ENCODE measurements around the gene INPP5D. TPM values are rescaled to one million over a fixed set of nuclear protein-coding genes. Genes with fewer than 3 reads are reported as not detected.

INPP5D gene
- total RNA-seq, 1 experiment from 2014 or later: 0.74 TPM

DNA sequence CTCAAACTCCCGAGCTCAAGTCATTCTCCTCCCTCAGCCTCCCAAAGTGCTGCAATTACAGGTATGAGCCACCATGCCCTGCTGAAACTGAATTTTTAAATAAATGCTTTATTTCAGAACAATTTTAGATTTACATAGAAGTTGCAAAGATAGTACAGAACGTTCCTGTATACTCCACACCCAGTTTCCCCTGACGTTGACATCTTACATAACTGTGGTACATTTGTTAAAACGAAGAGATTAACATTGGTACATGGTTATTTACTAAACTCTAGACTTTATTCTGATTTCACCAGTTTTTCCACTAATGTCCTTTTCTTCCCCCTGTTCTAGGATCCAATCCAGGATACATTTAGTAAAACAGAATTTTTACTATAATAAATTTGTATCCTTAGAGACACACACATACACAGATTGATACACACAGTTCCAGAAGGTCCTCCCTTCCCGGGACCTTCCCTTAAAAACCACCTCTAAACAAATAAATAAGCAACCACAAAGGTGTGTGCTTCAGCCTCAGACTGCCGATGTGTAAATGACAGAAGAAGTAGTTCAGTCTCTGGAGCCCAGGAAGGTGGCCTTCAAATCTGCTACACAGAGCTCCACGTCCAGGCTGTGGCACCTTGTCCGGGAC, 20.8 kb upstream of the INPP5D start:
- POLR2A ChIA-PET (ENCODE audit: unreplicated experiment): no interaction called here
- H3K79me2 ChIP-seq (ENCODE audit: low read depth): no peaks in the 10 kb centered on the region
- no peak overlapping the region for H3K4me2 ChIP-seq
- H3K4me3 ChIP-seq: no peak overlapping the region
- no peak for DNase-seq
- H4K20me1 ChIP-seq (ENCODE audit: insufficient read depth): no peaks in the 10 kb centered on the region
- H3K27me3 ChIP-seq (ENCODE audit: insufficient read depth, low read depth): no peaks in the 10 kb centered on the region
- no peaks in the 10 kb centered on the region for H3K36me3 ChIP-seq (ENCODE audit: low read depth)
- no TSS peak for BruUV-seq (replicated peaks)
- H2AFZ ChIP-seq: no peak overlapping the region
- CTCF ChIA-PET: interaction anchor here (0.7 kb wide), 1 partner anchor 242 kb away, joined by 4 read pairs; no protein-coding TSS in a partner anchor
- TF ChIP-seq CTCF (conservative IDR thresholded peaks at IDR 0.05) (no peak), EZH2 (IDR thresholded peaks at IDR 0.05; ENCODE audit: low read depth) (no peak)
- peaks cover 17% of the 10 kb centered on the region for H3K9me3 ChIP-seq (ENCODE audit: insufficient read depth, low read depth)
- H3K4me1 ChIP-seq (replicated peaks; ENCODE audit: insufficient read depth): peaks cover 26% of the 10 kb centered on the region
- H3K9me2 ChIP-seq (ENCODE audit: insufficient read depth): no peaks in the 10 kb centered on the region
- H3F3A ChIP-seq (ENCODE audit: insufficient read depth, low read depth): peaks cover 40% of the 10 kb centered on the region
- H3K27ac ChIP-seq: no peak overlapping the region
- intact Hi-C loops (cut with micrococcal nuclease; ENCODE audit: unreplicated experiment): no loop called here

GRCh38 chr2:233039846-233040530, 20.2 kb upstream of the INPP5D start:
- peaks cover 33% of the 10 kb centered on the region for H3F3A ChIP-seq (ENCODE audit: insufficient read depth, low read depth)
- no peak for DNase-seq
- ChIA-PET CTCF (no interaction called here), POLR2A (ENCODE audit: unreplicated experiment) (no interaction called here)
- H4K20me1 ChIP-seq (ENCODE audit: insufficient read depth): no peaks in the 10 kb centered on the region
- H3K79me2 ChIP-seq (ENCODE audit: low read depth): no peaks in the 10 kb centered on the region
- H3K4me1 ChIP-seq (replicated peaks; ENCODE audit: insufficient read depth): peaks cover 19% of the 10 kb centered on the region
- H3K36me3 ChIP-seq (ENCODE audit: low read depth): no peaks in the 10 kb centered on the region
- H2AFZ ChIP-seq: no peak overlapping the region
- H3K27me3 ChIP-seq (ENCODE audit: insufficient read depth, low read depth): no peaks in the 10 kb centered on the region
- intact Hi-C loops (cut with micrococcal nuclease; ENCODE audit: unreplicated experiment): no loop called here
- BruUV-seq (replicated peaks): no TSS peak
- no peak overlapping the region for H3K27ac ChIP-seq
- H3K4me2 ChIP-seq: no peak overlapping the region
- peaks cover 17% of the 10 kb centered on the region for H3K9me3 ChIP-seq (ENCODE audit: insufficient read depth, low read depth)
- no peaks in the 10 kb centered on the region for H3K9me2 ChIP-seq (ENCODE audit: insufficient read depth)
- no peak overlapping the region for H3K4me3 ChIP-seq
- TF ChIP-seq CTCF (conservative IDR thresholded peaks at IDR 0.05): no peak
- TF ChIP-seq EZH2 (IDR thresholded peaks at IDR 0.05; ENCODE audit: low read depth): no peak

GRCh38 chr2:233040571-233040970, 19.6 kb upstream of the INPP5D start:
- H3K4me1 ChIP-seq (replicated peaks; ENCODE audit: insufficient read depth): peaks cover 13% of the 10 kb centered on the region; the same call in 1 of the 2 replicates
- intact Hi-C loops (cut with micrococcal nuclease; ENCODE audit: unreplicated experiment): no loop called here
- no peak overlapping the region for H3K4me3 ChIP-seq
- H3K9me3 ChIP-seq (ENCODE audit: insufficient read depth, low read depth): peaks cover 17% of the 10 kb centered on the region
- H3K36me3 ChIP-seq (ENCODE audit: low read depth): no peaks in the 10 kb centered on the region
- no peak overlapping the region for H3K27ac ChIP-seq
- ChIA-PET POLR2A (ENCODE audit: unreplicated experiment) (no interaction called here), CTCF (interaction anchor here (0.6 kb wide), 1 partner anchor 220 kb away, joined by 3 read pairs; no protein-coding TSS in a partner anchor)
- no peaks in the 10 kb centered on the region for H3K79me2 ChIP-seq (ENCODE audit: low read depth)
- H3F3A ChIP-seq (ENCODE audit: insufficient read depth, low read depth): peaks cover 28% of the 10 kb centered on the region
- no peak for DNase-seq
- TF ChIP-seq CTCF (conservative IDR thresholded peaks at IDR 0.05) (no peak), EZH2 (IDR thresholded peaks at IDR 0.05; ENCODE audit: low read depth) (no peak)
- no peak overlapping the region for H2AFZ ChIP-seq
- BruUV-seq (replicated peaks): no TSS peak
- H4K20me1 ChIP-seq (ENCODE audit: insufficient read depth): no peaks in the 10 kb centered on the region
- H3K4me2 ChIP-seq: no peak overlapping the region
- H3K9me2 ChIP-seq (ENCODE audit: insufficient read depth): no peaks in the 10 kb centered on the region
- no peaks in the 10 kb centered on the region for H3K27me3 ChIP-seq (ENCODE audit: insufficient read depth, low read depth)

All from PC-9 (cell line).